IPS-18c (cell line): ENCODE results near the gene ITGA2.

Experiments used
- H3K4me3 ChIP-seq: 2 replicates; pipeline ENCODE4 v1.7.0; 2013; ENCODE audit warnings: low read depth, mild to moderate bottlenecking, low read length, moderate library complexity; ENCODE audit not compliant: insufficient read depth
- H3K9me3 ChIP-seq: one replicate; pipeline ENCODE4 v1.6.1; 2013; ENCODE audit warnings: mild to moderate bottlenecking, low read length, moderate library complexity; ENCODE audit not compliant: control insufficient read depth, insufficient read depth

Gene ITGA2

DNA sequence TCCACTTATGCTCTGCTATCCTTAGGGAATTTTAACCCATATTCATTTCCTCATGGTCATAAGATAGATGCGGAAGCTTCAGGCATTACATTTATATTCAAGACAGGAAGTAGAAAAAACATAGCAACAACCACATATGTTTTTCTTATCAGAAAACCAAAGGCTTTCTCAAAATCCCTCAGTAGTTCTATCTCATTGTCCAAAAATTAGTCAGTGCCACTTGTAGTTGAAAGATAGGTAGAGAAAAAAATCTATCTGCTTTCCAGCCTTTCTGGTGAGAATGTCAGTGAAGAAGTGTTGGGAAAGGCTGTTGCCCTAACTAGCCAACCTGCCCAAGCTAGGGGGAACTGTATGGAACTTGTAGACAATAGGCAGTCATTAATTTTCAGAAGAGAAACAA lies 143.9 kb downstream of the ITGA2 start:
- H3K4me3 ChIP-seq, result no peak overlapping the region
- no peaks in the 10 kb centered on the region for H3K9me3 ChIP-seq
